Lung (tissue), 12 donors: ENCODE measurements around the gene GNG8. TPM values are rescaled to one million over a fixed set of nuclear protein-coding genes. Genes with fewer than 3 reads are reported as not detected.

Source experiments
- ATAC-seq: fragments of 200-7000 bp; cut with Tn5 transposase; one replicate; pipeline ENCODE4 v1.9.1; 2020; ENCODE audit warnings: moderate number of reproducible peaks; ENCODE audit not compliant: insufficient read depth, low FRiP score
- DNase-seq, 3 donors: peaks; one replicate each; pipeline ENCODE4 v3.0.0-alpha.2; 2013 to 2017
- H3K27ac ChIP-seq, 2 donors: one replicate each; pipeline ENCODE4 v1.5.1; 2013; ENCODE audit warnings: mild to moderate bottlenecking in 2 of 2, moderate library complexity in 2 of 2, control low read depth in 1 of 2, inconsistent platforms in 1 of 2, low read depth in 1 of 2, low read length in 1 of 2
- H3K27me3 ChIP-seq, 3 donors: one replicate each; pipeline ENCODE4 v1.5.1; 2013; ENCODE audit warnings: low read length in 2 of 3; ENCODE audit not compliant: control insufficient read depth in 3 of 3, insufficient read depth in 3 of 3
- H3K36me3 ChIP-seq, 4 donors: one replicate each; pipeline ENCODE4 v1.5.1; 2013; ENCODE audit warnings: low read length in 4 of 4, mild to moderate bottlenecking in 1 of 4, moderate library complexity in 1 of 4; ENCODE audit not compliant: control insufficient read depth in 4 of 4, insufficient read depth in 4 of 4
- H3K4me1 ChIP-seq, 5 donors: one replicate each; pipeline ENCODE4 v1.5.1; 2013; ENCODE audit warnings: low read length in 5 of 5, mild to moderate bottlenecking in 2 of 5, moderate library complexity in 1 of 5; ENCODE audit not compliant: control insufficient read depth in 5 of 5, insufficient read depth in 5 of 5
- H3K4me3 ChIP-seq: one replicate; pipeline ENCODE4 v1.5.1; 2013; ENCODE audit warnings: mild to moderate bottlenecking, control low read depth, moderate library complexity
- H3K9ac ChIP-seq, 2 donors: one replicate each; pipeline ENCODE4 v1.5.1; 2013; ENCODE audit warnings: low read length in 2 of 2, control low read depth in 1 of 2; ENCODE audit not compliant: insufficient read depth in 1 of 2
- H3K9me3 ChIP-seq, 4 donors: one replicate each; pipeline ENCODE4 v1.5.1; 2013; ENCODE audit warnings: low read length in 3 of 4, mild to moderate bottlenecking in 1 of 4, moderate library complexity in 1 of 4; ENCODE audit not compliant: control insufficient read depth in 4 of 4, insufficient read depth in 3 of 4
- CTCF ChIP-seq: IDR thresholded peaks from 2 replicates; pipeline ENCODE4 v1.5.1; 2012; ENCODE audit warnings: mild to moderate bottlenecking; ENCODE audit errors: control extremely low read depth, extremely low read depth
- WGBS, 2 donors: extraction: QIAGEN DNeasy Blood & Tissue Kit; methylation state at CpG; one replicate each; pipeline ENCODE4 v1.1.7; 2013; 5-methylcytosine and 5-hydroxymethylcytosine counted together
- polyA plus RNA-seq, 2 donors: library from polyadenylated mRNA; stranded (reverse); fragments of 200-250 nt; gene quantifications; one replicate each; pipeline ENCODE4 v1.2.1, GENCODE V29; 2013
- total RNA-seq, 2 donors: library from RNA; depleted of rRNA in 1 of 2; stranded (reverse); fragments of >200 nt in 1 of 2; gene quantifications; one replicate each; pipeline ENCODE4 v1.2.1, GENCODE V29; 2014 to 2021
- donor health status: control.
- donor health status: control.
- donor health status: Bipolar disorder and iron deficiency.
- donor health status: healthy.
- donor health status: DM: yes; HTN: yes; CAD: no.

Gene GNG8
- total and polyA plus RNA-seq, 4 donors, result not detected

DNA sequence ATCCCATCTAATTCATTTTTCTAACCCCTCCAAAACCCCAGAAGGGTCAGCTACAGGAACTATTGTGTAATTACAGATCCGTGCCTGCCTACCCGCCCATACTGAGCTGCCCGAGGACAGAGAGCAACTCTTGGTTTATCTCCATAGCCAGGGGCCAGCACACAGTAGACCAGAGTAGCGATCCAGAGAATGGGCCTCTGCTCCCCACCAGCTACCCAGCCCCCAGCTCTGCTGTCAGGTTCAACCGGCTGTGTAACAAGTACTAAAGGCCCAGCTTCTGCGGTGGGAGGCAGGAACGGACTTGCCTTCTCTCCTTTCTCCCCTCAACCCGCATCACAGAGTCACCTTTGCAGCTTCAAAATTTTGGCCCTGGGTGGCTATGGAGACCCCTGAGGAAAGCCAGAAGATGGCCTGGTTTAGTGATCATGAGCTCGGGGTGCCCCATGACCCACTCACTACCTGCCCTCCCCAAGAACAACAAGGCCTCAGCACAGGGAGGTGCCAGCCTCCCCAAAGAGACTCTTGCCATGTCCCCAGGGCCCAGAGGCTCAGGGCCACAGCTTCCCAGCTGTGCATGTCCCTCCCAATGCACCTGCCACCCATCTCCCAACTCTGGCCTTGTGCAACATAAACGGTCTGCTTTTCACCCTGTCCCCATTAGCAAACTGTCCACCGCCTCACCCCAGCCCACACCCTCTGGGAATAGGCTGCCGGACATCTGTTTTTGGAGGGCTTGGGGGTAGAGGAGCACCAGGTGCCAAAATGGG lies 29.1 kb downstream of the GNG8 start:
- peaks cover 7 to 23% (median 13%) of the 10 kb centered on the region in 5 donors for H3K4me1 ChIP-seq
- DNase-seq, result no peak
- WGBS, 2 donors, result 78 to 86% methylated on average over 12 of the region's 12 CpGs

DNA sequence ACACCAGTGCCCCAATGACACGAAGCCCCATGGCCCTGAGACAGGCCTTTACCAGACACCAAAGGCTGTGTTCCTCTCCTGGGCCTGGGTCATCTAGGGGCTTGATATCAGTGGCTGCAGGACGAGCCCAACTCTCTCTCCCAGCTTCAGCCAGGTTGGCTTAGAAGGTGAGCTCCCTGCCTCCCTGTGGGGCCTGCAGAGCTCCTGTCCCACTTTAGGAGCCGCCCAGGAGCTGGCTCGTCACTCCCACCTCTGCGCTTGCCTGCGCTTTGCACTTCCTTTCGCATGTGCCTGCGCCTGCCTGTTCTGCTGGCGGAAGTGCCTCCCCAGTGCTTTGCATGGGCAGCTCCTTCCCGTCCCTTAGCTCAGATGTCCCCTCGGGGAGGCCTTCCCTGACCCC lies 30.0 kb downstream of the GNG8 start:
- H3K27ac ChIP-seq, result no peak overlapping the region
- H3K9me3 ChIP-seq, result no peaks in the 10 kb centered on the region
- H3K4me3 ChIP-seq, result no peak overlapping the region
- peaks cover 7 to 23% (median 13%) of the 10 kb centered on the region in 5 donors for H3K4me1 ChIP-seq
- H3K27me3 ChIP-seq, result no peaks in the 10 kb centered on the region
- TF ChIP-seq CTCF, result no peak
- no peak for DNase-seq
- H3K36me3 ChIP-seq, result peaks cover 5 to 51% (median 41%) of the 10 kb centered on the region in 4 donors
- no peak overlapping the region for H3K9ac ChIP-seq
- ATAC-seq, result no peak
- WGBS, 2 donors, result 84 to 90% methylated on average over 11 of the region's 11 CpGs

More for the DNA sequence above, 29.1 kb downstream of the GNG8 start:
- Histone ChIP-seq H3K4me3 (no peak overlapping the region), H3K9ac (no peak overlapping the region), H3K27me3 (no peaks in the 10 kb centered on the region), H3K27ac (no peak overlapping the region), H3K9me3 (no peaks in the 10 kb centered on the region), H3K36me3 (peaks cover 5 to 54% (median 42%) of the 10 kb centered on the region in 4 donors)
- TF ChIP-seq CTCF, result no peak
- ATAC-seq, result no peak

DNA sequence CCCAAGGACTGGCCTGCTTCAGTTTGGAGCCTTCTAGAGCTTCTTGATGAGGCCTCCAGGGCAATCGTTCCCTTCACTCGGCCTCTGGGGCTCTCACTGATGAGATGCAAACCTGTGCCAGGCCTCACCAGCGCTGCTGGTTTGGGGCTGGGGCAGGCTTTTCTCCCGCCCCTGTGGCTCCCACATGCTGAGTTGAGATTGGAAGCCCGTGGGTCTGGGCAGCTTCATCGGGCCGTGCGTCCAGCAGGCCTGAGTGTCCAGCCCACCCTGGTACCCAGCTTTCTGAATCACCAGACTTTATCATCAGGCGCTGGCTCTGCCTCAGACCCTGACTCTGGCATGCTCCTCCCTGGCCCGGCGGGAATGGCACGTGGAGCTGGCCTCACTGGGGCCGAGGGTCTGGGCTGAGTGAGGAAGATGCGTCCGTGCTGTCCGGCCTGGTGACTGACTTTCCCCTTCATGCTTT lies 30.6 kb downstream of the GNG8 start:
- H3K27me3 ChIP-seq, result no peaks in the 10 kb centered on the region
- ATAC-seq (no peak), DNase-seq (no peak)
- 88 to 90% methylated on average over 16 of the region's 16 CpGs for WGBS, 2 donors
- H3K36me3 ChIP-seq, result peaks cover 5 to 48% (median 37%) of the 10 kb centered on the region in 4 donors
- no peak for TF ChIP-seq CTCF
- H3K4me1 ChIP-seq, result peaks cover 7 to 24% (median 13%) of the 10 kb centered on the region in 5 donors
- no peak overlapping the region for H3K9ac ChIP-seq
- no peak overlapping the region for H3K27ac ChIP-seq
- H3K9me3 ChIP-seq, result no peaks in the 10 kb centered on the region
- H3K4me3 ChIP-seq, result no peak overlapping the region
